GM19193 (cell line): ENCODE data around the gene SLC7A7.

ENCODE experiments used
- POLR2A ChIP-seq: IDR thresholded peaks from 4 replicates; pipeline ENCODE4 v1.6.1; 2011; ENCODE audit not compliant: insufficient read depth, insufficient read length; ENCODE audit errors: extremely low read depth

Gene SLC7A7

DNA sequence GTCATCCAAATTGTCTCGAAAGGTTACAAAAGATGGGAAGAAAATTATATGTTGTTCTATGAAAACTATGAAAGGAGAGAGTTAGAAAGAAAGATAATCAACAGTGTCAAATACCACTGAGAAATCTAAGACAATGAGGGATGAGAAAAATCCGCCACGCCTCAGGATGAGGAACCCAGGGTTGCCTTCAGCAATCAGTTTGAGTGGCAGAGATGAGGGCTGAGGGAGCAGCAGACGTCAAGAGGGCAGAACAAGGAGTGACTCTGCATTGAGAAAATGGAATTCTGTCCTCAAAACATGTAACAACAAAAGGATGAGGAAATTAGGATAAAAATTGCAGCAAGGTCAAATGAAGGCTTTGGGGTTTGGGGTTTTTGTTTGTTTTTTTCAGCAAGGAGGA, 67.0 kb downstream of the SLC7A7 start:
- TF ChIP-seq POLR2A: no peak

DNA sequence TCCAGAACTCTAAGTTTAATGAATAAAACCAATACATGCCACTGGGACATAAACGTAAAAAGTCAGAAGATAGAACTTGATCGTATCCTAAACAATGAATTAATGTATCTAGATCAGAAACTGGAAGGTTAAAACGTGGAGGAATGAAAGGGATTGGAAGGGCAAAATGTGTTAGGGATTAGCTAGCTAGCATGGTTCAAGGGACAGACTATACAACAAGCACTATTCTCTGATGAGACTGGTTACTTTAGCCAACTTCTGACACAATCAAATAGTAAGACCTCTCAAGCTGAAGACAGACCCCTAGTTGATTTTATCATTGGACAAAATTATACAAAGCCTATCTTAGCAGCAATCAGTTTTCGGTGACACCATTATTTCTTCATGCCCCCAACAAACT, 67.5 kb downstream of the SLC7A7 start:
- TF ChIP-seq POLR2A: no peak

DNA sequence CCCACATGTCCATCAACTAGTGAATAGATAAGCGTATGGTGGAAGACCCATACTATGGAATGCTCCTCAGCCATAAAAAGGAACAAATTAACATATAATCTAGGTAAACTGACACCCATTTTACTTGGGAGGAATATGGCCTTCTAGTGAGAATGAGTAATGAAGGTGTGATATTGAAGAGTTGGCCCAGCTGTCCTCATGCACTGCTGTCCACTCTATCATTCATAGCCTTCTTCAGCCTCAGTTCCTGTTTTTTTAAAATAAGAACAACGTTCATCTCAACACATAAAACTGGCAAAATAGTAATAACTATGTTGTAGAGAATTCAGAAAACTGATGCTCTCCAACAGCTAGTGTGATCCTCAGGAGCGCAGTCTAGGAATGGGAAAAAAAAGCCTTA, 75.2 kb downstream of the SLC7A7 start:
- no peak for TF ChIP-seq POLR2A

DNA sequence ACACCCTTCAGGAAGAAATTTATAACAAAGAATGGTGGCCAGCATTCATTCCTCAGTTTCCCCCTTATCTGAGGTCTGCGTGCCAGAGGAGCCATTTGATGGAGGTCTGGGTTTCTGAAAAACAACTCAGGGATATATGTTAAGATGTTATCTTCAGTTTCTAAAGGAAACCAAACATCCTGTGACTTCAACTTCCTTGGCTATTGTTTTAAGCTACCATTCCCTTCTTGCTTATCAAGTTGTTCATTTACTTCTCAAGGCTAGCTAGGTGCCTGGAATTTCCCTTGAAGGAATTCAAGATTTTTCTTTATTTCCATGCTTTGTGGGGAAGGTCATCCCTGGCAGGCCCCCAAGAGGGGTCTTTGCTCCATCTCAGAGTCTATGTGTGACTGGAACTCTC, 75.8 kb downstream of the SLC7A7 start:
- TF ChIP-seq POLR2A: no peak

DNA sequence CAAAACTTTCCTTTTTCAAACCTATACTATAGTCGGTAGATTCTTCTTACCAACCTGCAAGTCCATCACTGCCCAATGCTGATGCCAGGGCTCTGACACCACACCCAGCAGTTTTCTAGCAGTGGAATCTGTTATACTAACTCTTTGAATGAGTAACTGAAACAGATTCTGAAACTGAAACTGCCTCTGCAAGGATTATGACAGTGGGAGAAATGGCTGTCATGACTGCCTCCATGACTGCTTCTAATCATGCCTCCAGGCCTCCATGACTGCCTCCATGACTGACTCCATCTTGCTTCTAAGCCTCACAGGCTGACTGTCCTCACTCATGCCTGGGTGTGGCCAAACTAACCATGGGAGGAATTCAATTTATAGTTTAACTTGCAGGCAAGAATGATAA, 78.2 kb downstream of the SLC7A7 start:
- TF ChIP-seq POLR2A: no peak

DNA sequence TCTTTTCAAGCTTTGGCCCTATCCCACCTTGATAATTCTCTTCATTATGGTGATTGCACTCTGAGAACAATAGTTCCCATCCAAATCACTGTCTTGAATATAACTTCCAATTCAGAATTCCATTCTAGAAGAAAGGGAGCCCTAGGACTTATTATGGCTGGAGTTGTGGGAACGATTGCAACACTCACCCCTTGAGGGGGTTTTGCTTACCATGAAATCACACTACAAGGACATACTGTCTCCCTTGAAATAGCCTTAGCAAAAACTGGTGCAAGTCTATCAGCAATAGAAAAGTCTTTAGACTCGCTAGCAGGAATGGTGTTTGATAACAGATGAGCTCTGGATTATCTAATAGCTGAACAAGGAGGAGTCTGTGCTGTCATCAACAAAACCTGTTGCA, 80.1 kb downstream of the SLC7A7 start:
- no peak for TF ChIP-seq POLR2A

DNA sequence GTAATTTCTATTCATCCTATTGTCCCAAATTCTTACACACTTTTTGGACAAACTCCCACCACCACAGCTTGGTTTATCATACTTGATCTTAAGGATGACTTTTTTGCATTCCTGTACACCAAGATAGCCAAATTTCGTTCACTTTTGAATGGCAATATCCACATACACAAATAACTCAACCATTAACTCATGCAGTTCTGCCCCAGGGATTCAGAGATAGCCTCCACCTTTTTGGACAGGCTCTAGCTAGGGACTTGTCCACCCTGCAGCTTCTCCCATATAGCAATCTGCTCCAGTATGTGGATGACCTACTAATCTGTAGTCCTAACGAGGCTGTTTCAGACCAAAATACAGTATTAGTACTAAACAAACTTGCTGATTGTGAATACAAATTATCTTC, 81.4 kb downstream of the SLC7A7 start:
- no peak for TF ChIP-seq POLR2A

DNA sequence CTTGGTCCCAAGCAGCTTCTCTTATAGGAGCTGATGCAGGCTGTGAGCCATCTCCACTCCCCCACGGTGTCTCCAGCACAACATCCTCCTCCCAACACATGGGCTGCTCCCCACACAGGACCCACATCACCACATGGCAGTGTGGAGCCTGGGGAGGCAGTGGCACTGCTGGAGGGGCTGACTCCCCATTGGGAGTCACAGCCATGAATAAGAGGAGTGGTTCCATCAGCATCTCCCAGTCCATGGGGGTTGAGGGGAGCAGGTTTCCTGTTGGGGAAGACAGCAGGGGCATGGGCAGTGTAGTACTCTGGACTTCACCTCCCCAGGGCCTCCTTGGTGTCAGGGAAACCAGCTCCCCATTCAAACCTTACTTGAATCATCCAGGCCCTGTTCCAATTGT, 89.2 kb downstream of the SLC7A7 start:
- no peak for TF ChIP-seq POLR2A

DNA sequence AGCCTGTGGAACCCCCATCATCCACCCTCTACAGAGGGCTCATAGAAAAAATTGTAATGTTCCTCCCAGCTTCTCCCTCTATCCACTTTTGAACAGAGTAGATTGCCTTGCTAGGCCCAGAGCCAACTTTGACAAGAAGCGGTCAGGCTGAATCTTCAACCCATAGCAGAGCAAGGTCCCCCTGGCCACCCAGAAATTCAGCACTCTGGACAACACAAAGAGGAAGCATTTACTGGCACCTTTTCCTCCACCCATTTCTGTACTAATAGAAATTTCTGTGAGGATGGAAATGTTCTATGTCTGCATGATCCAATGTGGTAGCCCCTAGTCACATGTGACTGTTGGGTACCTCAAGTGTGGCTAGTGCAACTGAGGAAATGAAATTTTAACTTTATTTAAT, 91.4 kb downstream of the SLC7A7 start:
- TF ChIP-seq POLR2A: no peak
